Activated CD4-positive, alpha-beta T cell treated with anti-CD3 and anti-CD28 coated beads, Interleukin-2, amount 10 ng/mL, durations not matched to agents 7 days and 5 days (primary cell): ENCODE data around the gene UNC5C. TPM values are rescaled to one million over a fixed set of nuclear protein-coding genes. Genes with fewer than 3 reads are reported as not detected.
"Not testable (repeated sequence)": the region's sequence is repeated elsewhere in the genome, so short reads cannot be mapped to it uniquely, and the experiment has no call there.

Experiments used
- CTCF ChIA-PET: fragments of 350-600 bp; sonication (Branson Sonifier 250); formaldehyde crosslinking; loops from one replicate; lab custom pipeline; 2021; ENCODE audit warnings: antibody characterized with exemption; lab: Charles Lee
- POLR2A ChIA-PET: fragments of 350-600 bp; sonication (Branson Sonifier 250); formaldehyde crosslinking; loops from one replicate; lab custom pipeline; 2021; ENCODE audit warnings: antibody characterized with exemption; lab: Charles Lee
- DNase-seq: peaks from one replicate; pipeline ENCODE4 v3.0.0-alpha.2; 2020
- H3K27ac Mint-ChIP-seq: one replicate; pipeline ENCODE4 v1.8.0; 2021; ENCODE audit warnings: mild to moderate bottlenecking, moderate library complexity, mixed read lengths
- H3K27me3 Mint-ChIP-seq: one replicate; pipeline ENCODE4 v1.8.0; 2021; ENCODE audit warnings: mixed read lengths
- H3K36me3 Mint-ChIP-seq: one replicate; pipeline ENCODE4 v1.8.0; 2021; ENCODE audit warnings: low read depth, mixed read lengths
- H3K4me1 Mint-ChIP-seq: one replicate; pipeline ENCODE4 v1.8.0; 2021; ENCODE audit warnings: mixed read lengths
- H3K4me3 Mint-ChIP-seq: one replicate; pipeline ENCODE4 v1.8.0; 2021; ENCODE audit warnings: mild to moderate bottlenecking, moderate library complexity, mixed read lengths
- H3K9me3 Mint-ChIP-seq: one replicate; pipeline ENCODE4 v1.8.0; 2021; ENCODE audit warnings: mixed read lengths
- total RNA-seq, 2 experiments: library from RNA; stranded (reverse); gene quantifications; one replicate each; pipeline ENCODE4 v1.2.3, GENCODE V29; 2021

Gene UNC5C
- total RNA-seq, 2 experiments from 2014 or later, result not detected

GRCh38 chr4:95161781-95162469 is 386.8 kb downstream of the UNC5C start:
- Mint-ChIP-seq H3K27ac (no peak overlapping the region), H3K9me3 (no peaks in the 10 kb centered on the region), H3K4me3 (no peak overlapping the region), H3K36me3 (no peaks in the 10 kb centered on the region), H3K27me3 (peaks cover 11% of the 10 kb centered on the region), H3K4me1 (peaks cover 19% of the 10 kb centered on the region)
- ChIA-PET CTCF (no interaction called here), POLR2A (no interaction called here)
- DNase-seq, result no peak

DNA sequence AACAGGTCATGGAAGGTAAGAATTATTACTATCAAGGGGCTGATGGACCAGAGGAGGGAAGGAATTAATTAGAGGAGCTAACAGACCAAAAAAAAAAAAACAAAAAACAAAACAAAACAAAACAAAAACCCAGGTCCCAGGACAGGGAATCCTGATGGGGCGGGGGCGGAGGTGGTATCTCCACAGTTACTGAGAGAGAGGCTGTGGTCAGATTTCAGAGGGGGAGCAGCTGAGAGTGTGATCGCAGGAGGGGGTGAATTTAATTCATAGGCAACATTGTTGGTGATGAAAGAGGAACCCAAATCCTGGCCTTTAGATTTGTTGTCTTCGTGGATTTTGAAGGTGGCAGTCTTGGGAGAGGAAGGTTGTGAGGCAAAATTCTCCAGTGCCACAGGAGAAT is 389.4 kb downstream of the UNC5C start:
- no peak for DNase-seq
- Mint-ChIP-seq H3K9me3 (no peaks in the 10 kb centered on the region), H3K4me1 (peaks cover 32% of the 10 kb centered on the region), H3K4me3 (no peak overlapping the region), H3K36me3 (peaks cover 3% of the 10 kb centered on the region), H3K27ac (peak overlapping the region; percentile 10), H3K27me3 (peaks cover 5% of the 10 kb centered on the region)
- CTCF ChIA-PET, result no interaction called here
- POLR2A ChIA-PET, result no interaction called here

- H3K4me1 Mint-ChIP-seq, result peaks cover 32% of the 10 kb centered on the region
- H3K9me3 Mint-ChIP-seq, result no peaks in the 10 kb centered on the region
- H3K27me3 Mint-ChIP-seq, result peaks cover 3% of the 10 kb centered on the region
- no peak for DNase-seq
- CTCF ChIA-PET, result no interaction called here
- H3K27ac Mint-ChIP-seq, result no peak overlapping the region
- H3K4me3 Mint-ChIP-seq, result no peak overlapping the region
- POLR2A ChIA-PET, result no interaction called here
- peaks cover 3% of the 10 kb centered on the region for H3K36me3 Mint-ChIP-seq
Observed at GRCh38 chr4:95158626-95159025, 390.1 kb downstream of the UNC5C start.

DNA sequence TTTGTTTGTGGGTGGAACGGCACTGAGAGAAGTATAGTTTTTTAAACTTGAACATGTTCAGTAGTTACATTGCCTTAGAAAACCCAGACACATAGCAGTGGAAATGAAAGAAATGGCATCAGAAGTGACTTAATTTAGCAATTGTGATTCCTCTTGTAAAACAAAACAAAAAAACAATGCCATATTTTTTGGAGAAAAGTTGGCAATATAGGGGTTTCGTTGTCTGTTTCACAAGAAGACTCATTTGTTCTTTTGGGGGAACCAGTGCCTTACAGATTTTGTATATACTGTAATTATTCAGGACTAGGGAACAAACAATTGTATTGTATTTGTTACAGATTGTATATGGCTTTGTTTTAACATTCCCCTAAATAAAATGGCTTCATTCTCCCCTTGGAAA is 390.7 kb downstream of the UNC5C start:
- Mint-ChIP-seq H3K4me3 (no peak overlapping the region), H3K9me3 (no peaks in the 10 kb centered on the region), H3K27ac (no peak overlapping the region), H3K4me1 (peaks cover 32% of the 10 kb centered on the region), H3K27me3 (peaks cover 3% of the 10 kb centered on the region), H3K36me3 (peaks cover 3% of the 10 kb centered on the region)
- ChIA-PET CTCF (no interaction called here), POLR2A (no interaction called here)
- no peak for DNase-seq

- H3K36me3 Mint-ChIP-seq, result peaks cover 3% of the 10 kb centered on the region
- CTCF ChIA-PET, result no interaction called here
- no peaks in the 10 kb centered on the region for H3K9me3 Mint-ChIP-seq
- no peaks in the 10 kb centered on the region for H3K27me3 Mint-ChIP-seq
- H3K27ac Mint-ChIP-seq, result no peak overlapping the region
- POLR2A ChIA-PET, result no interaction called here
- H3K4me3 Mint-ChIP-seq, result no peak overlapping the region
- H3K4me1 Mint-ChIP-seq, result peaks cover 32% of the 10 kb centered on the region
- no peak for DNase-seq
Observed at GRCh38 chr4:95157596-95157995, 391.2 kb downstream of the UNC5C start.

- H3K27me3 Mint-ChIP-seq, result no peaks in the 10 kb centered on the region
- ChIA-PET POLR2A (no interaction called here), CTCF (interaction anchor here (0.7 to 1.0 kb wide), 3 partner anchors 10 to 454 kb away, joined by 3 to 4 read pairs (median 3); no protein-coding TSS in a partner anchor)
- no peak overlapping the region for H3K4me3 Mint-ChIP-seq
- peaks cover 32% of the 10 kb centered on the region for H3K4me1 Mint-ChIP-seq
- DNase-seq, result no peak
- peaks cover 3% of the 10 kb centered on the region for H3K36me3 Mint-ChIP-seq
- H3K9me3 Mint-ChIP-seq, result no peaks in the 10 kb centered on the region
- H3K27ac Mint-ChIP-seq, result peak overlapping the region; percentile 84
Observed at GRCh38 chr4:95156452-95156765, 392.4 kb downstream of the UNC5C start.

DNA sequence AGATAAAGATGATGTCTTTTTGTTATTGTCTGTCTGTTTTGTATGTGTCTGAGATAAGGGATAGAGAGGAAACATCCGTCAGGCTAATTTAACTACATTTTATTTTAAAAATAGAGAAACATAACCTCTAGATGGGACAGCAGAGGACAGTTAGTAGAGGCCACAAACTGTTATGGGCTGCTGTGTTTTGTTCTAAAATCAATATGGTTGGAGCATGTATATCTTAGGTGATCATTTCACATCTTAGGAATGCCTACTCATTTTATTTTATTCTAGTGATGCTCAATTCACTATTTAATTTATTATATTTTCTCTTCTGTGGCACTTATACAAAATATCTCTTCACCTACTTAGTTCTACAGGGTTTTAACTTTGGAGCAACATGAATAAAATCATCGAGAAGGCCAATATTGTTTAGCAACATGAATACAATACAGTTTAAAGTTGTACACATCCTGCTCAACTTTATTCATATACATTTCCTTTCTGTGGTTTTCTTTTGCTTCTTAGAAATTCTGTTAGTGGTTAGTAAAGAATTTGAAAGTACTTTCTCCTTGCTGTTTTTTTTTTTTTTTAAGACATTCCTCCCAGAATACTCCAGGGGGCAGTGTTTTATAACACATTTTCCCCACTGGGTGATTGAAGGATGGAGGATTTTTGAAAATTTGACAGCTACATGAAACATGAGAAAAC is 392.9 kb downstream of the UNC5C start:
- Mint-ChIP-seq H3K4me1 (peaks cover 32% of the 10 kb centered on the region), H3K27me3 (no peaks in the 10 kb centered on the region), H3K4me3 (peak overlapping the region; percentile 9), H3K9me3 (no peaks in the 10 kb centered on the region), H3K36me3 (peaks cover 3% of the 10 kb centered on the region), H3K27ac (peak overlapping the region; percentile 84)
- DNase-seq, result peak; percentile 34
- ChIA-PET CTCF (interaction anchor here (0.7 to 1.0 kb wide), 3 partner anchors 11 to 454 kb away, joined by 3 to 4 read pairs (median 3); no protein-coding TSS in a partner anchor), POLR2A (no interaction called here)

GRCh38 chr4:95153182-95153581 is 395.6 kb downstream of the UNC5C start:
- CTCF ChIA-PET, result no interaction called here
- no peak for DNase-seq
- Mint-ChIP-seq H3K36me3 (peaks cover 3% of the 10 kb centered on the region), H3K9me3 (no peaks in the 10 kb centered on the region), H3K4me1 (peaks cover 25% of the 10 kb centered on the region), H3K27me3 (no peaks in the 10 kb centered on the region), H3K4me3 (no peak overlapping the region), H3K27ac (no peak overlapping the region)
- POLR2A ChIA-PET, result no interaction called here

DNA sequence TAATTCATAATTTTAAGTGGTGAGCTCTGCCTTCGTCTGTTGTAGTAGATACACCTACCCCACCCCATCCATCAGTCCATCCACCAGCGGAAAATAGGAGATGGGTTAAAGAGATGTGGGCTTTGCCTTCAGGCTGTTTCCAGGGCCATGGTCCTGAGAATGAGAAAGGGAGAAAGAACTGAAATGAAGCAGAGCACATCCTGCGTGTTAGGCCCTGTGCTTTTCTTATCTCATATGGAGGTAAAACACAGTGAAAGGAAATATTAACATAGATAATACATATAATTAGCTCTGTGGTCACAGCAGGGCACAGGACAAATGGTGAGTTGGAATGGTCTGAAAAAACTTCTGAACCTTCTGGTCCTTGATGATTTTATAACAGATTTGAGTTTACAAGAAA is 397.5 kb downstream of the UNC5C start:
- H3K4me1 Mint-ChIP-seq, result peaks cover 19% of the 10 kb centered on the region
- CTCF ChIA-PET, result no interaction called here
- H3K27me3 Mint-ChIP-seq, result peaks cover 5% of the 10 kb centered on the region
- no peak overlapping the region for H3K4me3 Mint-ChIP-seq
- DNase-seq, result no peak
- H3K27ac Mint-ChIP-seq, result no peak overlapping the region
- H3K36me3 Mint-ChIP-seq, result peaks cover 3% of the 10 kb centered on the region
- POLR2A ChIA-PET, result no interaction called here
- H3K9me3 Mint-ChIP-seq, result no peaks in the 10 kb centered on the region

- no peaks in the 10 kb centered on the region for H3K4me1 Mint-ChIP-seq
- H3K27me3 Mint-ChIP-seq, result peaks cover 14% of the 10 kb centered on the region
- ChIA-PET CTCF (no interaction called here), POLR2A (no interaction called here)
- peaks cover 4% of the 10 kb centered on the region for H3K9me3 Mint-ChIP-seq
- H3K4me3 Mint-ChIP-seq, result no peak overlapping the region
- H3K27ac Mint-ChIP-seq, result no peak overlapping the region
- DNase-seq, result no peak
- H3K36me3 Mint-ChIP-seq, result no peaks in the 10 kb centered on the region
Observed at GRCh38 chr4:95142932-95143331, 405.8 kb downstream of the UNC5C start.

- no peaks in the 10 kb centered on the region for H3K36me3 Mint-ChIP-seq
- no peak overlapping the region for H3K27ac Mint-ChIP-seq
- H3K27me3 Mint-ChIP-seq, result peaks cover 16% of the 10 kb centered on the region
- CTCF ChIA-PET, result no interaction called here
- H3K9me3 Mint-ChIP-seq, result peaks cover 4% of the 10 kb centered on the region
- H3K4me3 Mint-ChIP-seq, result no peak overlapping the region
- POLR2A ChIA-PET, result no interaction called here
- no peaks in the 10 kb centered on the region for H3K4me1 Mint-ChIP-seq
- DNase-seq, result no peak
Observed at GRCh38 chr4:95141361-95141760, 407.4 kb downstream of the UNC5C start.

DNA sequence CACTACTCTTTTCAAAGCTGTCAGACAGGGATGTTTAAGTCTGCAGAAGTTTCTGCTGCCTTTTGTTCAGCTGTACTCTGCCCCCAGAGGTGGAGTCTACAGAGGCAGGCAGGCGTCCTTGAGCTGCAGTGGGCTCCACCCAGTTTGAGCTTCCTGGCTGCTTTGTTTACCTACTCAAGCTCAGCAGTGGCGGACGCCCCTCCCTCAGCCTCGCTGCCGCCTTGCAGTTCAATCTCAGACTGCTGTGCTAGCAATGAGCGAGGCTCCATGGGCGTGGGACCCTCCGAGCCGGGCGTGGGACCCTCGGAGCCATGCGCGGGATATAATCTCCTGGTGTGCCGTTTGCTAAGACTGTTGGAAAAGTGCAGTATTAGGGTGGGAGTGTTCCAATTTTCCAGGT is 409.3 kb downstream of the UNC5C start:
- DNase-seq, POLR2A ChIA-PET, H3K27ac Mint-ChIP-seq, H3K36me3 Mint-ChIP-seq, H3K9me3 Mint-ChIP-seq, H3K4me1 Mint-ChIP-seq, H3K4me3 Mint-ChIP-seq: not testable (repeated sequence)
- peaks cover 12% of the 10 kb centered on the region for H3K27me3 Mint-ChIP-seq
- CTCF ChIA-PET, result interaction anchor here (0.6 kb wide), 1 partner anchor 201 kb away, joined by 3 read pairs; no protein-coding TSS in a partner anchor

GRCh38 chr4:95134016-95134415 is 414.8 kb downstream of the UNC5C start:
- H3K36me3 Mint-ChIP-seq, H3K9me3 Mint-ChIP-seq, DNase-seq, H3K27ac Mint-ChIP-seq, H3K4me3 Mint-ChIP-seq, H3K4me1 Mint-ChIP-seq, POLR2A ChIA-PET, CTCF ChIA-PET: not testable (repeated sequence)
- H3K27me3 Mint-ChIP-seq, result peaks cover 11% of the 10 kb centered on the region
